C4-2B (cell line): ENCODE results near the gene PHYHIPL.

Experiments
- CTCF ChIP-seq: fragments of 450-650 bp; conservative IDR thresholded peaks from 2 replicates; pipeline ENCODE4 v1.5.1; 2017; ENCODE audit warnings: mild to moderate bottlenecking
- ZFX ChIP-seq: fragments of 450-650 bp; IDR thresholded peaks from 2 replicates; pipeline ENCODE4 v1.6.1; 2017

GRCh38 chr10:59133841-59134593 is 42.4 kb upstream of the PHYHIPL start:
- TF ChIP-seq CTCF: no peak
- TF ChIP-seq ZFX: no peak
